Endothelial cell of umbilical vein (primary cell): ENCODE data around the gene RNF19B.

Source experiments
- CTCF ChIP-seq, 2 donors: IDR thresholded peaks; 1 replicate in 1 of 2; 2 replicates in 1 of 2; pipeline ENCODE4 v1.5.1; 2011; ENCODE audit warnings: low read length in 2 of 2, mild to moderate bottlenecking in 2 of 2, moderate library complexity in 2 of 2, control low read depth in 1 of 2, inconsistent platforms in 1 of 2, low read depth in 1 of 2; ENCODE audit not compliant: insufficient read depth in 1 of 2; ENCODE audit errors: extremely low read depth in 1 of 2
- EZH2 ChIP-seq: IDR thresholded peaks from 2 replicates; pipeline ENCODE4 v1.6.1; 2012; ENCODE audit warnings: borderline replicate concordance, low read depth, mild to moderate bottlenecking, moderate library complexity, low read length, inconsistent platforms; ENCODE audit not compliant: severe bottlenecking
- FOS ChIP-seq: IDR thresholded peaks from 2 replicates; pipeline ENCODE4 v1.6.1; 2011; ENCODE audit warnings: mild to moderate bottlenecking, low read length, moderate library complexity, borderline replicate concordance; ENCODE audit not compliant: insufficient read depth
- MAX ChIP-seq: IDR thresholded peaks from 2 replicates; pipeline ENCODE4 v1.6.1; 2011; ENCODE audit not compliant: insufficient read depth, insufficient read length
- MYC ChIP-seq: IDR thresholded peaks from one replicate; pipeline ENCODE4 v1.6.1; 2011; ENCODE audit warnings: mild to moderate bottlenecking, low read depth, low read length
- POLR2A ChIP-seq: IDR thresholded peaks from 2 replicates; pipeline ENCODE4 v1.6.1; 2012; ENCODE audit warnings: low read depth, mild to moderate bottlenecking, control low read depth, low read length
- POLR2AphosphoS5 ChIP-seq: IDR thresholded peaks from 2 replicates; pipeline ENCODE4 v1.6.1; 2012; ENCODE audit warnings: low read depth, mild to moderate bottlenecking, control low read depth, low read length, moderate library complexity; ENCODE audit not compliant: insufficient read depth

- TF ChIP-seq MYC (no peak), CTCF (IDR thresholded peaks at IDR 0.05; ENCODE audit: extremely low read depth in 1 of 2, insufficient read depth in 1 of 2, low read depth in 1 of 2, low read length in 2 of 2) (no peak), POLR2A (no peak), MAX (no peak), FOS (no peak), EZH2 (no peak), POLR2AphosphoS5 (no peak)
Observed at GRCh38 chr1:32894681-32895080, 69.9 kb downstream of the RNF19B start.
